Adrenal gland (tissue), 5 donors: ENCODE results near the gene ZNF652.

ENCODE experiments used
- POLR2A ChIP-seq, 2 donors: fragments of 450-650 bp; IDR thresholded peaks; one replicate each; pipeline ENCODE4 v1.6.1; 2017; ENCODE audit warnings: antibody characterized with exemption in 2 of 2, mild to moderate bottlenecking in 2 of 2, moderate library complexity in 1 of 2
- TF ChIP-seq, protein P1 (sequence below), 6 experiments: fragments of 450-650 bp in 4 of 6; fragments of 200-600 bp in 2 of 6; sonication (generic) in 1 of 6; IDR thresholded peaks; 1 replicate in 5 of 6; 2 replicates in 1 of 6; pipeline versions ENCODE4 v1.5.1 to v1.8.0; 2016 to 2021; ENCODE audit warnings: antibody characterized with exemption in 6 of 6, mild to moderate bottlenecking in 2 of 6, moderate library complexity in 1 of 6
- donor health status: DM: no; HTN: no; CAD: no.

DNA sequence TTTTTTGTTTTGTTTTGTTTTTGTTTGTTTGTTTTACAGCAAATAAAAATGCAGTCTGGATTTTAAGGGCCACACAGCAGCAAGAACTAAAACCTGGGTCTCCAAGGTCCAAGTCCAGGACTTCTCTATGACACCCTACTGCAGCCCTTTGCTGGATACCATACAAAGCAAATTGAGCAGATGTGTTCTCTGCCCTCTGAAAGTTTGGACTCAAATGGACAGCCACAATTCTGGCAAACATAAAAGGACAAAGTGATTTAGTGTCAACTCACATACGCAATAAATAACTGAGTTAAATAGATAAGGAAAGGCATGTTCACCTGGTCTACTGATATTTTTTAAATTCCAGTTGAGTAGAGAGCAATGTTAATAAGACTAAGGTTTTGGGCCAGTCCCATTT, 7.7 kb upstream of the ZNF652 start:
- no peak for TF ChIP-seq POLR2A (IDR thresholded peaks at IDR 0.05)
- TF ChIP-seq, protein P1, sequence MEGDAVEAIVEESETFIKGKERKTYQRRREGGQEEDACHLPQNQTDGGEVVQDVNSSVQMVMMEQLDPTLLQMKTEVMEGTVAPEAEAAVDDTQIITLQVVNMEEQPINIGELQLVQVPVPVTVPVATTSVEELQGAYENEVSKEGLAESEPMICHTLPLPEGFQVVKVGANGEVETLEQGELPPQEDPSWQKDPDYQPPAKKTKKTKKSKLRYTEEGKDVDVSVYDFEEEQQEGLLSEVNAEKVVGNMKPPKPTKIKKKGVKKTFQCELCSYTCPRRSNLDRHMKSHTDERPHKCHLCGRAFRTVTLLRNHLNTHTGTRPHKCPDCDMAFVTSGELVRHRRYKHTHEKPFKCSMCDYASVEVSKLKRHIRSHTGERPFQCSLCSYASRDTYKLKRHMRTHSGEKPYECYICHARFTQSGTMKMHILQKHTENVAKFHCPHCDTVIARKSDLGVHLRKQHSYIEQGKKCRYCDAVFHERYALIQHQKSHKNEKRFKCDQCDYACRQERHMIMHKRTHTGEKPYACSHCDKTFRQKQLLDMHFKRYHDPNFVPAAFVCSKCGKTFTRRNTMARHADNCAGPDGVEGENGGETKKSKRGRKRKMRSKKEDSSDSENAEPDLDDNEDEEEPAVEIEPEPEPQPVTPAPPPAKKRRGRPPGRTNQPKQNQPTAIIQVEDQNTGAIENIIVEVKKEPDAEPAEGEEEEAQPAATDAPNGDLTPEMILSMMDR (IDR thresholded peaks at IDR 0.05): no peak
